Measurements from ENCODE around the gene RAB1A. TPM values are rescaled to one million over a fixed set of nuclear protein-coding genes. Genes with fewer than 3 reads are reported as not detected.

RAB1A gene
- total and polyA plus RNA-seq, 9 of the 15 experiments (the other 6 are each of a cell fraction or from before 2014, with no cell fraction given), result 43.8 to 163 (median 67.7) TPM

DNA sequence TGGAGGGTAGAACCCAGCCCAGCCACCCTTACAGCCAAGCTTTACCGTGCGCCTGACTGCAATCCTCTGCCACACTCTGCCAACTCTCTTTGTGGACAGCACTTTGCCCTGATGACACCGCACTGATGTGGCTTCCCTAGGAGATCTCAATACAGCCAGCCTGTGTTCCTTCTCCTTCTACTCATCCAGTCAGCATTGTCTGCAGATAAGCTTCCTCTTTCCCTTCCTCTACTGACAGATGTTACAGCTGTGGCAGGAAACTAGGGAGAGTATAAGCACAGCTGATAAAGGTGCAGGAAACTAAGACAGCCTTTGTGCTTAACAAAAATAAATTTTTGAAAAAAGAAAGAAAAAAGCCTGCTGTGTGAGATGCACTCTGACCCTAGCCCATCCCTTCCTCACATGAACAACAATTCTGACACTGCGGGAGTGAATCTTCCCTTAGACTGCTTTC, 48.6 kb downstream of the RAB1A start (continued):
- no peak for TF ChIP-seq BRF1 (IDR thresholded peaks at IDR 0.05; ENCODE audit: borderline replicate concordance, extremely low read depth, insufficient read length)
- no peak for TF ChIP-seq ZNF431 (CRISPR knock-in tag; IDR thresholded peaks at IDR 0.05)
- TF ChIP-seq, protein P1, sequence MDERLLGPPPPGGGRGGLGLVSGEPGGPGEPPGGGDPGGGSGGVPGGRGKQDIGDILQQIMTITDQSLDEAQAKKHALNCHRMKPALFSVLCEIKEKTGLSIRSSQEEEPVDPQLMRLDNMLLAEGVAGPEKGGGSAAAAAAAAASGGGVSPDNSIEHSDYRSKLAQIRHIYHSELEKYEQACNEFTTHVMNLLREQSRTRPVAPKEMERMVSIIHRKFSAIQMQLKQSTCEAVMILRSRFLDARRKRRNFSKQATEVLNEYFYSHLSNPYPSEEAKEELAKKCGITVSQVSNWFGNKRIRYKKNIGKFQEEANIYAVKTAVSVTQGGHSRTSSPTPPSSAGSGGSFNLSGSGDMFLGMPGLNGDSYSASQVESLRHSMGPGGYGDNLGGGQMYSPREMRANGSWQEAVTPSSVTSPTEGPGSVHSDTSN (CRISPR knock-in tag; IDR thresholded peaks at IDR 0.05; ENCODE audit: low read depth), result no peak
- TF ChIP-seq, protein P1 (tag; conservative IDR thresholded peaks at IDR 0.05; ENCODE audit: low read depth), result peak; percentile 38; the same call in 1 of the 2 replicates
- no peak for TF ChIP-seq ARID2 (IDR thresholded peaks at IDR 0.05)
- no peak for TF ChIP-seq PTBP1 (IDR thresholded peaks at IDR 0.05; ENCODE audit: low read depth, low read length)
- peak; percentile 67; the same call in 1 of the 2 replicates for TF ChIP-seq NR2C1 (IDR thresholded peaks at IDR 0.05)
- peak; percentile 57 for TF ChIP-seq NR2C1 (tag; IDR thresholded peaks at IDR 0.05)
- TF ChIP-seq KAT8 (IDR thresholded peaks at IDR 0.05; ENCODE audit: low read depth), result no peak
- TF ChIP-seq ZC3H4 (CRISPR knock-in tag; IDR thresholded peaks at IDR 0.05; ENCODE audit: borderline replicate concordance), result no peak
- TF ChIP-seq, protein P2, sequence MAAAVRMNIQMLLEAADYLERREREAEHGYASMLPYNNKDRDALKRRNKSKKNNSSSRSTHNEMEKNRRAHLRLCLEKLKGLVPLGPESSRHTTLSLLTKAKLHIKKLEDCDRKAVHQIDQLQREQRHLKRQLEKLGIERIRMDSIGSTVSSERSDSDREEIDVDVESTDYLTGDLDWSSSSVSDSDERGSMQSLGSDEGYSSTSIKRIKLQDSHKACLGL (CRISPR knock-in tag; IDR thresholded peaks at IDR 0.05; ENCODE audit: borderline replicate concordance, poor library complexity, severe bottlenecking), result no peak
- TF ChIP-seq, protein P3, sequence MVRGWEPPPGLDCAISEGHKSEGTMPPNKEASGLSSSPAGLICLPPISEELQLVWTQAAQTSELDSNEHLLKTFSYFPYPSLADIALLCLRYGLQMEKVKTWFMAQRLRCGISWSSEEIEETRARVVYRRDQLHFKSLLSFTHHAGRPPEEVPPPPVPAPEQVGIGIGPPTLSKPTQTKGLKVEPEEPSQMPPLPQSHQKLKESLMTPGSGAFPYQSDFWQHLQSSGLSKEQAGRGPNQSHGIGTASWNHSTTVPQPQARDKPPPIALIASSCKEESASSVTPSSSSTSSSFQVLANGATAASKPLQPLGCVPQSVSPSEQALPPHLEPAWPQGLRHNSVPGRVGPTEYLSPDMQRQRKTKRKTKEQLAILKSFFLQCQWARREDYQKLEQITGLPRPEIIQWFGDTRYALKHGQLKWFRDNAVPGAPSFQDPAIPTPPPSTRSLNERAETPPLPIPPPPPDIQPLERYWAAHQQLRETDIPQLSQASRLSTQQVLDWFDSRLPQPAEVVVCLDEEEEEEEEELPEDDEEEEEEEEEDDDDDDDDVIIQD (CRISPR knock-in tag; IDR thresholded peaks at IDR 0.05), result no peak
- TF ChIP-seq ESRRB (CRISPR knock-in tag; IDR thresholded peaks at IDR 0.05; ENCODE audit: borderline replicate concordance), result no peak
- peak in 1 of 2 experiments; percentile 70; a peak in 1 of 4 replicates for TF ChIP-seq ZNF318 (IDR thresholded peaks at IDR 0.05; ENCODE audit: borderline replicate concordance in 1 of 2, low read depth in 1 of 2)
- peak; percentile 25; the same call in 1 of the 2 replicates for TF ChIP-seq MTA3 (IDR thresholded peaks at IDR 0.05; ENCODE audit: borderline replicate concordance)

All from K562 (cell line).